ENCODE results near the gene ERG28. TPM values are rescaled to one million over a fixed set of nuclear protein-coding genes. Genes with fewer than 3 reads are reported as not detected.

The ERG28 gene
- total RNA-seq (2014; rRNA removed; shearing (Covaris generic); ENCODE audit: low replicate concordance) = 19.1 and 48.8 TPM in 2 replicates

- peak; percentile 100 for DNase-seq
- H3K4me3 ChIP-seq (ENCODE audit: low read length) = peak within 1 kb of the TSS; percentile 79
- H3K9me3 ChIP-seq (ENCODE audit: low read length) = no peaks in the 10 kb centered on the region
- peaks cover 7% of the 10 kb centered on the region; the same call in 1 of the 2 replicates for H3K36me3 ChIP-seq (ENCODE audit: insufficient read depth, low read length)
- peak within 1 kb of the TSS; percentile 83 for H3K4me2 ChIP-seq (ENCODE audit: low read depth, low read length, poor library complexity, severe bottlenecking)
- no peaks in the 10 kb centered on the region for H3K27me3 ChIP-seq (ENCODE audit: low read length)
- no peaks in the 10 kb centered on the region for H4K20me1 ChIP-seq (ENCODE audit: insufficient read depth, low read depth, low read length)
- H3K79me2 ChIP-seq (ENCODE audit: low read length) = peaks cover 73% of the 10 kb centered on the region
- H3K9me2 ChIP-seq (replicated peaks; ENCODE audit: insufficient read depth, low read length) = no peaks in the 10 kb centered on the region
- peak within 1 kb of the TSS; percentile 81 for H3K9ac ChIP-seq (ENCODE audit: low read length)
- peak within 1 kb of the TSS; percentile 62 for H2AFZ ChIP-seq (ENCODE audit: low read length)
- H3K27ac ChIP-seq (ENCODE audit: low read length) = peak within 1 kb of the TSS; percentile 52
- H3K4me1 ChIP-seq (ENCODE audit: low read length) = peaks cover 30% of the 10 kb centered on the region
These were observed at the start of gene ERG28, which contains the start of gene TTLL5 for GRCh38 chr14:75660630-75661498. ERG28 (minus strand) TSS chr14:75660876; CDS start chr14:75657502, 3,374 bp downstream. TTLL5 (plus strand) TSS chr14:75661246; CDS start chr14:75663150, 1,904 bp downstream.

- peak; percentile 93 for DNase-seq
- Histone ChIP-seq H3K4me3 (ENCODE audit: low read length) (no peak overlapping the region), H4K20me1 (ENCODE audit: insufficient read depth, low read depth, low read length) (no peaks in the 10 kb centered on the region)
These were observed 48.6 kb upstream of the ERG28 start for GRCh38 chr14:75709207-75709812.

GRCh38 chr14:75705014-75705413 is 44.3 kb upstream of the ERG28 start:
- Histone ChIP-seq H3K4me2 (ENCODE audit: low read depth, low read length, poor library complexity, severe bottlenecking) (no peak overlapping the region), H2AFZ (ENCODE audit: low read length) (no peak overlapping the region), H3K27me3 (ENCODE audit: low read length) (no peaks in the 10 kb centered on the region), H3K9ac (ENCODE audit: low read length) (no peak overlapping the region), H3K9me3 (ENCODE audit: low read length) (no peaks in the 10 kb centered on the region), H3K4me1 (ENCODE audit: low read length) (no peaks in the 10 kb centered on the region), H3K9me2 (replicated peaks; ENCODE audit: insufficient read depth, low read length) (no peaks in the 10 kb centered on the region), H3K36me3 (ENCODE audit: insufficient read depth, low read length) (peaks cover 20% of the 10 kb centered on the region; the same call in 1 of the 2 replicates), H3K79me2 (ENCODE audit: low read length) (no peaks in the 10 kb centered on the region), H3K27ac (ENCODE audit: low read length) (no peak overlapping the region), H3K4me3 (ENCODE audit: low read length) (no peak overlapping the region), H4K20me1 (ENCODE audit: insufficient read depth, low read depth, low read length) (no peaks in the 10 kb centered on the region)
- no peak for DNase-seq

More at GRCh38 chr14:75709207-75709812, 48.6 kb upstream of the ERG28 start:
- no peaks in the 10 kb centered on the region for H3K9me2 ChIP-seq (replicated peaks; ENCODE audit: insufficient read depth, low read length)
- no peak overlapping the region for H3K9ac ChIP-seq (ENCODE audit: low read length)
- H3K79me2 ChIP-seq (ENCODE audit: low read length) = no peaks in the 10 kb centered on the region
- no peaks in the 10 kb centered on the region for H3K27me3 ChIP-seq (ENCODE audit: low read length)
- no peak overlapping the region for H3K4me2 ChIP-seq (ENCODE audit: low read depth, low read length, poor library complexity, severe bottlenecking)
- 0 out of 2 replicates have a peak, but pooled peaks cover 3% of the 10 kb centered on the region for H3K4me1 ChIP-seq (ENCODE audit: low read length)
- no peak overlapping the region for H2AFZ ChIP-seq (ENCODE audit: low read length)
- H3K9me3 ChIP-seq (ENCODE audit: low read length) = no peaks in the 10 kb centered on the region
- H3K36me3 ChIP-seq (ENCODE audit: insufficient read depth, low read length) = peaks cover 12% of the 10 kb centered on the region; the same call in 1 of the 2 replicates
- no peak overlapping the region for H3K27ac ChIP-seq (ENCODE audit: low read length)

- Histone ChIP-seq H3K27ac (ENCODE audit: low read length) (no peak overlapping the region), H3K9me3 (ENCODE audit: low read length) (no peaks in the 10 kb centered on the region), H3K4me1 (ENCODE audit: low read length) (peaks cover 11% of the 10 kb centered on the region), H3K79me2 (ENCODE audit: low read length) (no peaks in the 10 kb centered on the region), H3K4me3 (ENCODE audit: low read length) (no peak overlapping the region), H3K9me2 (replicated peaks; ENCODE audit: insufficient read depth, low read length) (no peaks in the 10 kb centered on the region), H3K4me2 (ENCODE audit: low read depth, low read length, poor library complexity, severe bottlenecking) (no peak overlapping the region), H2AFZ (ENCODE audit: low read length) (no peak overlapping the region), H3K27me3 (ENCODE audit: low read length) (no peaks in the 10 kb centered on the region), H4K20me1 (ENCODE audit: insufficient read depth, low read depth, low read length) (no peaks in the 10 kb centered on the region), H3K36me3 (ENCODE audit: insufficient read depth, low read length) (peaks cover 29% of the 10 kb centered on the region; the same call in 1 of the 2 replicates), H3K9ac (ENCODE audit: low read length) (no peak overlapping the region)
- DNase-seq = no peak
These were observed 42.8 kb upstream of the ERG28 start for GRCh38 chr14:75703467-75703866.

- no peaks in the 10 kb centered on the region for H4K20me1 ChIP-seq (ENCODE audit: insufficient read depth, low read depth, low read length)
- H3K4me2 ChIP-seq (ENCODE audit: low read depth, low read length, poor library complexity, severe bottlenecking) = no peak overlapping the region
- H3K9me3 ChIP-seq (ENCODE audit: low read length) = no peaks in the 10 kb centered on the region
- H3K4me3 ChIP-seq (ENCODE audit: low read length) = no peak overlapping the region
- no peak for DNase-seq
- peaks cover 24% of the 10 kb centered on the region; the same call in 1 of the 2 replicates for H3K36me3 ChIP-seq (ENCODE audit: insufficient read depth, low read length)
- no peaks in the 10 kb centered on the region for H3K27me3 ChIP-seq (ENCODE audit: low read length)
- peaks cover 16% of the 10 kb centered on the region for H3K4me1 ChIP-seq (ENCODE audit: low read length)
- no peak overlapping the region for H2AFZ ChIP-seq (ENCODE audit: low read length)
- no peak overlapping the region for H3K27ac ChIP-seq (ENCODE audit: low read length)
- H3K9me2 ChIP-seq (replicated peaks; ENCODE audit: insufficient read depth, low read length) = no peaks in the 10 kb centered on the region
- H3K9ac ChIP-seq (ENCODE audit: low read length) = no peak overlapping the region
- no peaks in the 10 kb centered on the region for H3K79me2 ChIP-seq (ENCODE audit: low read length)
These were observed 42.1 kb upstream of the ERG28 start for GRCh38 chr14:75702616-75703261.

GRCh38 chr14:75702122-75702521 is 41.4 kb upstream of the ERG28 start:
- H3K79me2 ChIP-seq (ENCODE audit: low read length) = peaks cover 3% of the 10 kb centered on the region; the same call in 1 of the 2 replicates
- H3K27ac ChIP-seq (ENCODE audit: low read length) = no peak overlapping the region
- H3K36me3 ChIP-seq (ENCODE audit: insufficient read depth, low read length) = peaks cover 23% of the 10 kb centered on the region; the same call in 1 of the 2 replicates
- no peak overlapping the region for H2AFZ ChIP-seq (ENCODE audit: low read length)
- H3K4me2 ChIP-seq (ENCODE audit: low read depth, low read length, poor library complexity, severe bottlenecking) = no peak overlapping the region
- H4K20me1 ChIP-seq (ENCODE audit: insufficient read depth, low read depth, low read length) = no peaks in the 10 kb centered on the region
- no peak overlapping the region for H3K9ac ChIP-seq (ENCODE audit: low read length)
- H3K27me3 ChIP-seq (ENCODE audit: low read length) = no peaks in the 10 kb centered on the region
- no peaks in the 10 kb centered on the region for H3K9me2 ChIP-seq (replicated peaks; ENCODE audit: insufficient read depth, low read length)
- DNase-seq = no peak
- H3K4me3 ChIP-seq (ENCODE audit: low read length) = no peak overlapping the region
- H3K4me1 ChIP-seq (ENCODE audit: low read length) = peaks cover 22% of the 10 kb centered on the region
- no peaks in the 10 kb centered on the region for H3K9me3 ChIP-seq (ENCODE audit: low read length)

GRCh38 chr14:75700295-75700694 is 39.6 kb upstream of the ERG28 start:
- Histone ChIP-seq H3K4me1 (ENCODE audit: low read length) (peaks cover 34% of the 10 kb centered on the region), H3K9me2 (replicated peaks; ENCODE audit: insufficient read depth, low read length) (no peaks in the 10 kb centered on the region), H3K9ac (ENCODE audit: low read length) (no peak overlapping the region), H3K36me3 (ENCODE audit: insufficient read depth, low read length) (peaks cover 23% of the 10 kb centered on the region; the same call in 1 of the 2 replicates), H3K9me3 (ENCODE audit: low read length) (no peaks in the 10 kb centered on the region), H3K4me2 (ENCODE audit: low read depth, low read length, poor library complexity, severe bottlenecking) (no peak overlapping the region), H3K79me2 (ENCODE audit: low read length) (peaks cover 4% of the 10 kb centered on the region; the same call in 1 of the 2 replicates), H3K4me3 (ENCODE audit: low read length) (no peak overlapping the region), H3K27ac (ENCODE audit: low read length) (no peak overlapping the region), H2AFZ (ENCODE audit: low read length) (no peak overlapping the region), H4K20me1 (ENCODE audit: insufficient read depth, low read depth, low read length) (no peaks in the 10 kb centered on the region), H3K27me3 (ENCODE audit: low read length) (no peaks in the 10 kb centered on the region)
- DNase-seq = no peak
